ENCODE data around the gene LCN6. TPM values are rescaled to one million over a fixed set of nuclear protein-coding genes. Genes with fewer than 3 reads are reported as not detected.

The LCN6 gene
- total and polyA plus RNA-seq, 8 donors = 1.1 to 25.6 (median 4.2) TPM; not detected in 2

GRCh38 chr9:136754626-136755301 lies 6.4 kb upstream of the LCN6 start:
- FAIRE-seq (no peak), DNase-seq (peak in 2 of 6 donors; percentile 30 to 74), ATAC-seq (no peak)
- no peaks in the 10 kb centered on the region for H3K36me3 ChIP-seq
- no peaks in the 10 kb centered on the region for H3K9me3 ChIP-seq
- no peaks in the 10 kb centered on the region for H3K4me1 ChIP-seq
- WGBS, 2 donors = 87 to 91% methylated on average over 24 of the region's 24 CpGs
- no peak overlapping the region for H3K4me3 ChIP-seq
- TF ChIP-seq, protein P1, sequence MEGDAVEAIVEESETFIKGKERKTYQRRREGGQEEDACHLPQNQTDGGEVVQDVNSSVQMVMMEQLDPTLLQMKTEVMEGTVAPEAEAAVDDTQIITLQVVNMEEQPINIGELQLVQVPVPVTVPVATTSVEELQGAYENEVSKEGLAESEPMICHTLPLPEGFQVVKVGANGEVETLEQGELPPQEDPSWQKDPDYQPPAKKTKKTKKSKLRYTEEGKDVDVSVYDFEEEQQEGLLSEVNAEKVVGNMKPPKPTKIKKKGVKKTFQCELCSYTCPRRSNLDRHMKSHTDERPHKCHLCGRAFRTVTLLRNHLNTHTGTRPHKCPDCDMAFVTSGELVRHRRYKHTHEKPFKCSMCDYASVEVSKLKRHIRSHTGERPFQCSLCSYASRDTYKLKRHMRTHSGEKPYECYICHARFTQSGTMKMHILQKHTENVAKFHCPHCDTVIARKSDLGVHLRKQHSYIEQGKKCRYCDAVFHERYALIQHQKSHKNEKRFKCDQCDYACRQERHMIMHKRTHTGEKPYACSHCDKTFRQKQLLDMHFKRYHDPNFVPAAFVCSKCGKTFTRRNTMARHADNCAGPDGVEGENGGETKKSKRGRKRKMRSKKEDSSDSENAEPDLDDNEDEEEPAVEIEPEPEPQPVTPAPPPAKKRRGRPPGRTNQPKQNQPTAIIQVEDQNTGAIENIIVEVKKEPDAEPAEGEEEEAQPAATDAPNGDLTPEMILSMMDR (IDR thresholded peaks at IDR 0.05) = no peak
- H3K27me3 ChIP-seq = no peaks in the 10 kb centered on the region
- H3K27ac ChIP-seq = no peak overlapping the region
- intact Hi-C loops (cut with DNase I) = no loop called here

- 83 to 85% methylated on average over 17 of the region's 17 CpGs for WGBS, 2 donors
- no peak for ATAC-seq
These were observed 5.8 kb upstream of the LCN6 start for GRCh38 chr9:136754059-136754572.

DNA sequence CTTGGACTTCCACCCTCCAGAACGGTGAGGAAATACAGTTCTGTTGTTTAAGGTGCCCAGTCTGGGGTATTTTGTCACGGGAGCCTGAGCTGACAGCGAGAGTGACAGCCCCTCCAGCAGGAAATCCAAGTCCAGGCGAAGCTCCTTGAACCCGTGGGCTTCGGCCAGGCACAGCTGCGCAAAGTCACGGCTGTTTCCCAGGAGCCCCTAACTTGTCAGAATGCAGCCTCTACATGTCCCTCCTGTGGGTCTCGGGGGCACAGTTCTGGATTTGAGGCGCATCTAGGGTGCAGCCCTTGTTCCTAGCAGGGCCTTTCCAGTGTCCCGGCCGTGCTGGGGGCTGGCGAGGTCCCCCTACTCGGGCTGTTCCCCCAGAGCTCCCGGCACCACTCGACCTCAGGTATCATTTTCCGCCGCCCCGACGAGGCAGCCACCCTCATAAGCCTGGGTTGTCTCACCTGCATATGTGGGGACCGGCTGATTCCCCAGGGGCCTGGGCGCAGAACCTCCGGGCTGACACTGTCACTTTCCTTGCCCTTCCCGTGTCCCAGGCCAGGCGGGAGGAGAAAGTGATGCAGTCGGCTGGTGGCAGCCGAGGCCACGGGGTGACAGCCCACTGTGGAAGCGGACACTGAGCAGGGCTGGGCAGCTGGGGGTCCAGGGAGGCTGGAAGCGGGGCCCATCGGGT lies 5.2 kb upstream of the LCN6 start:
- no peaks in the 10 kb centered on the region for H3K36me3 ChIP-seq
- ATAC-seq (no peak), FAIRE-seq (no peak), DNase-seq (peak in 1 of 6 donors; percentile 58)
- 86 to 90% methylated on average over 30 to 31 of the region's 31 CpGs for WGBS, 2 donors
- TF ChIP-seq, protein P1 (IDR thresholded peaks at IDR 0.05) = no peak
- H3K4me1 ChIP-seq = peaks cover 0 to 7% (median 0%) of the 10 kb centered on the region in 3 donors
- H3K9me3 ChIP-seq = no peaks in the 10 kb centered on the region
- H3K27ac ChIP-seq = no peak overlapping the region
- H3K4me3 ChIP-seq = no peak overlapping the region
- intact Hi-C loops (cut with DNase I) = no loop called here
- no peaks in the 10 kb centered on the region for H3K27me3 ChIP-seq

More at GRCh38 chr9:136754059-136754572, 5.8 kb upstream of the LCN6 start:
- Histone ChIP-seq H3K4me3 (no peak overlapping the region), H3K27ac (no peak overlapping the region), H3K4me1 (peaks cover 0 to 1% (median 0%) of the 10 kb centered on the region in 3 donors), H3K36me3 (no peaks in the 10 kb centered on the region), H3K9me3 (no peaks in the 10 kb centered on the region), H3K27me3 (no peaks in the 10 kb centered on the region)
- DNase-seq (peak in 2 of 6 donors; percentile 15 to 59), FAIRE-seq (no peak)
- TF ChIP-seq, protein P1 (IDR thresholded peaks at IDR 0.05) = no peak
- intact Hi-C loops (cut with DNase I) = no loop called here

DNA sequence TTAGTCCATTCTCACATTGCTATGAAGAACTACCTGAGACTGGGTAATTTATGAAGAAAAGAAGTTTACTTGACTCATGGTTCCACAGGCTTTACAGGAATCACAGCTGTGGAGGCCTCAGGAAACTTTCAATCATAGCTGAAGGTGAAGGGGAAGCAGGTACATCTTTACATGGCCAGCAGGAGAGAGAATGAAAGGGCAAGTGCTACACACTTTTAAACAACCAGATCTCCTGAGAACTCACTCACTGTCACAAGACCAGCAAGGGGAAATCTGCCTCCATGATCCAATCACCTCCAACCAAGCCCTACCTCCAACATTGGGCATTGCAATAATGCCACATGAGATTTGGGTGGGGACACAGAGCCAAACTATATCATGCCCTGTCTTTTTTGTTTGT lies 3.5 kb upstream of the LCN6 start:
- intact Hi-C loops (cut with DNase I) = no loop called here
- Histone ChIP-seq H3K27ac (no peak overlapping the region), H3K27me3 (no peaks in the 10 kb centered on the region), H3K4me3 (no peak overlapping the region), H3K36me3 (no peaks in the 10 kb centered on the region), H3K9me3 (no peaks in the 10 kb centered on the region), H3K4me1 (peaks cover 0 to 10% (median 0%) of the 10 kb centered on the region in 3 donors)
- FAIRE-seq (no peak), DNase-seq (no peak), ATAC-seq (no peak)
- TF ChIP-seq, protein P1 (IDR thresholded peaks at IDR 0.05) = no peak

Data from pancreas (tissue), 10 donors.